Measurements from ENCODE around the gene DACT3.

DACT3 gene

GRCh38 chr19:46609511-46610412, 51.2 kb downstream of the DACT3 start:
- no peak for DNase-seq

GRCh38 chr19:46608581-46609345, 52.2 kb downstream of the DACT3 start:
- DNase-seq = no peak

- no peak for DNase-seq
Measured at GRCh38 chr19:46608178-46608577, 52.8 kb downstream of the DACT3 start.

GRCh38 chr19:46607448-46607841, 53.5 kb downstream of the DACT3 start:
- no peak for DNase-seq

- no peak for DNase-seq
Measured at GRCh38 chr19:46606681-46607447, 54.1 kb downstream of the DACT3 start.

GRCh38 chr19:46606019-46606418, 55.0 kb downstream of the DACT3 start:
- DNase-seq = no peak

GRCh38 chr19:46605356-46605821, 55.6 kb downstream of the DACT3 start:
- no peak for DNase-seq

- DNase-seq = no peak
Measured at GRCh38 chr19:46604781-46605355, 56.1 kb downstream of the DACT3 start.

GRCh38 chr19:46603752-46604231, 57.2 kb downstream of the DACT3 start:
- no peak for DNase-seq

GRCh38 chr19:46603195-46603637, 57.8 kb downstream of the DACT3 start:
- DNase-seq = no peak

GRCh38 chr19:46602392-46603194, 58.4 kb downstream of the DACT3 start:
- peak; percentile 55 for DNase-seq

GRCh38 chr19:46601318-46602224, 59.4 kb downstream of the DACT3 start, which contains the start of gene CALM3:
Gene CALM3 (plus strand): TSS chr19:46601330. CDS start chr19:46601435, 105 bp downstream.
- no peak for DNase-seq

GRCh38 chr19:46600384-46601317, 60.3 kb downstream of the DACT3 start:
- DNase-seq = peak; percentile 98

GRCh38 chr19:46599716-46600373, 61.1 kb downstream of the DACT3 start:
- DNase-seq = no peak

- no peak for DNase-seq
Measured at GRCh38 chr19:46598372-46598917, 62.5 kb downstream of the DACT3 start.
